HG03039 (cell line): Measurements from ENCODE around the gene GRPEL1.

Source experiments
- ATAC-seq: cut with Tn5 transposase; IDR thresholded peaks from one replicate; pipeline ENCODE4 v1.9.1; 2021; ENCODE audit warnings: mild to moderate bottlenecking, moderate library complexity; ENCODE audit not compliant: unreplicated experiment

The GRPEL1 gene

DNA sequence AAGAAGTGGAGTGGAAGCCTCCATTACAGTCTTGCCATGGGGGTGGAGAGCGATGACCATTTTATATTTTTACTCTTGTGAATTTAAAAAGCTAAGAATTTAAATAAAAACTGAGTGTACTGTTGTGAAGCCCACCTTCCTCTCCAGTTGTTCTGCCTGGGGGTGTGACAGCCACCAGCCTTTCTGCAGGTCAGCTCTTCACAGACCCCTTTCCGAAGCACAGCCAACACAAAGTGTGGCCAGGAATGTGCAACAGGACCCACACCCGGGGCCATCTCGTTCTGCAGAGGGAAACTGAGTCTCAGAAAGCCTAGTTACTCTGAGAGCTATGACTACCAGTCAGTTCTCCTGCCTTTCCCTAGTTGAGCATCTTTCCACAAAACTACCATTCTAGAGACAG lies 1.4 kb downstream of the GRPEL1 start:
- ATAC-seq: no peak

DNA sequence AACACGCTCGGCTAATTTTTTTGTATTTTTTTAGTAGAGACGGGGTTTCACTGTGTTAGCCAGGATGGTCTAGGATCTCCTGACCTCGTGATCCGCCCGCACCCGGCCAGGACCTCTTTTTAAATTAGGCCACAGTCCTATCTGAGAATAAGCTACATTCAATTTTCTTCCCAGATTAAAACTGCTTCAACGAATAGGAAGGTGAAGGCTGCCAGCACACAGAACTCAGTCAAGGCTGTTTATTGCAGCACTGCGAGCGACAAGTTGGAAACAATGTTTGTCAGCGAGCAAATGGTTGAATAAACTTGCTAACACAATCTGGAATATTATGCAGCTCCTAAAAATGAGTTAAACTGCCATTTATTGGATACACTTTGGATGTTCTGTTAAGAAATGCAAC lies 1.9 kb downstream of the GRPEL1 start:
- no peak for ATAC-seq

DNA sequence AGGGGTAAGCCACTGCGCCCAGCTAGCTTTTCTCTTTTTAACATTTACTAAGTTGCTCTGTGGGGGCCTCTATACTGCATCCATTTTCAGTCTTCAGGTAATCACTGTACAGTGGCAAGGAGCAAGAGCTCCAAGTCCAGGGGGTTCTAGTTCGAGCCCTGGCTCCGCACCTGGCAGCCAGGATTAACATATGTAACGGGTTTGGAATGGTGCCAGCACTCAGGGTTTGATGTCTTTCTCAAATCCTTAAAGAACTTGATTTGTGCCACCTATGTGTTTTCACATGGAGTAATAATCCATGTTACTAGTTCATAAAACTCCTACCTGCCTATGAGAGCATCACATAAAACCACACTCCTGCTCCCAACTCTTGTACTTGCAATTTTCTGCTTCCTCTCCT lies 4.5 kb downstream of the GRPEL1 start:
- no peak for ATAC-seq

DNA sequence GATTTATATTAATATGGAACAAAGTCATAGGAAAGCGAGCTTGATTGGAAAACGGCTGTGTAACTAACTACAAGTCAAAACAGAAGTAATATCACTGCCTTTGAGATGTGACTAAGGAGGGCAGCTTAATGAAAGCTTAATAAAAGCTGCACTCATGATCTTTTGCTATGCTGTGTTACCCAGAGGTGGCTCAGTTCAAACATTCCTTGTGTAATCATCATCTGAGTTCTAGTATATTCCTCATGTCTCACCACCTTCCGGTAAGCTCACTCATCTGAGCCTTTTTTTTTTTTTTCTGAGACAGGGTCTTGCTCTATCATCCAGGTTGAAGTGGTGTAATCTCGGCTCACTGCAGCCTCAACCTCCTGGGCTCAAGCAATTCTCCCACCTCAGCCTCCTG lies 5.0 kb downstream of the GRPEL1 start:
- no peak for ATAC-seq

DNA sequence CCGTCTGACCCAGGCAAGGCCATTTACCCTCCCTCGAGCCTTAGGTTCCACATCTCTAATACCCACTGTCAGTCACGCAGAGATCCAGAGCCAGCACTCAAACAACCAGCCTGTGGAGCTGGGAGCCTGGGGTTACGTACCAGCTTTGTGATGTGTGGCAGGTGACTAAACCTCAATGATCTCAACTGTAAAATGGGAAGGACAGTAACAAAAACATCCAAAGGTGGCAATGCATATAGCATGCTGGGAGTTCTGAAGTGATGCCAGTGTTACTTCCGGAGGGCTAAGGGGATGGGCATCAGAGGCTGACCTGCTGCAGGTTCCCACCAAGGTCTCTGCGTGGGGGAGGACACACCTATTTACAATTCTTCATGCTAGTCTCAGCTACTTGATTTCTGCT lies 6.0 kb downstream of the GRPEL1 start:
- no peak for ATAC-seq

DNA sequence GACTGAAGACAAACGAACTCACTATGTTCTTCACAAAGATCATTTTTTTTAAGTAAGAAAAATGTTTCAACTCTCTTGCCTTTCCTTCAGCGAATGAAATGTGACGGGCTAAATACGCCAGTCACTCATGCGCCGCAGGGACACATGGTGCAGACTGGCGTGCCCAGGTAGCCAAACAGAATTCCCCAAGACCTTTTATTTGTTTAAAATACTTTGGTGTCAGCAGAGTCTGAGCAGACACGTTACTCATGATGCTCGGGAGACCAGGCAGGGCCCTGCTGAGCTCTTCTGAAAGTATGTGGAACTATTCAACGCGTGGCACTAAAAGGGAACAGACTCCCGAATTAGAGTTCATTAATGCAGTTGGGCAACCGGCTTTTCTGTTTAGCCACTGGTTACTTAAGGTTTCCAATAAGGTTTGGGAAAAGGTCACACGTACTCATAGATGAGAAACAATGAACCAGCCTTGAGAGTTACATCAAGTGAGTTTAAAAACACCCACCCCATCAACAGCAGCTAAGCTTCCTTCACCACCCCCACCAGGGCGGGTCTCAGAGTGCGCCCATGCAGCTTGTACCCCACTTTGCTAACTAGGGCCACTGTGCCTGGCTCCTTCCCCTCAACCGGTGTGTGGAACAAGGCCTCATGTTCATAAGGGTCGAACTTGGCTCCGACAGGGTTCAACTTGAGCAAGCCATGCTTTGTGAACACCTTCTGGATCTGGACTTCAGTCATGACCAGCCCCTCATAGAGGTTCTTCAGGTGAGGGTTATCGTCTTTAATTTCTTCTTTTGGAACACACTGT lies 7.3 kb downstream of the GRPEL1 start:
- ATAC-seq: no peak

DNA sequence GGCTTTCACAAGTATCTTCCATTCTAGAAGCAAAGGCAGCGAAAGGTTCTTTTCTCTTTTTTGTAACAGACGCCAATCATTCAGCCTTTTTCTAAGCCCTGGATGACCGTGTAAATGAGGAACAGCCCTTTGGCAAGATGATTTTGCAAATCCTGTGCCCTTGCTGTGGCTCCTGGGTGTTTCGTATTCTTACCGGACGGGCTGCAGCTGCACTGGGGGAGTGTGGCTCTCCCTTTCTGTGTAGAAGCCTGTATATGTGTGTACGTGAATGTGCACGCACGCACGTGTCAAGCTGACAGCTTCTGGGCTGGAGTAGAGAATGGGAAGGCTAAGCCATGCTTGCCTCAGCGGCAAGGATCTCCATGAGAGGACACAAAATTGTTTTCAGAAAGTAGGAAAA lies 8.2 kb downstream of the GRPEL1 start:
- no peak for ATAC-seq

DNA sequence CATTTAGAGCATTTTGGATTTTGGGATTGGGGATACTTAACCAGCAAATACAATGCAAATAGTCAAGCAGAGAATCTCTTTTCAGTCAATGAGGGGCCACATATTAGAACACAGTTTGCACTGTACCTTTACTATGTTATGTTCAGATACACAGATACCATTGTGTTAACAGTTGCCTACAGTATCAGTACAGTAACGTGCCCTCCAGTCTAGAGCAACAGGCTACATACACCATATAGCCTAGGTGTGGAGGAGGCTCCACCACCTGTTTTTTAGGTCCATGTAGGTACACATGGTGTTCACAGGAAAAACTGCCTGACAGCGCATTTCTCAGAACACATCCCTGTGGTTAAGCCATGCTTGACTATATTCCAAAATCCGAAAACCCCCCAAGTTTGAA lies 9.1 kb downstream of the GRPEL1 start:
- ATAC-seq: no peak

DNA sequence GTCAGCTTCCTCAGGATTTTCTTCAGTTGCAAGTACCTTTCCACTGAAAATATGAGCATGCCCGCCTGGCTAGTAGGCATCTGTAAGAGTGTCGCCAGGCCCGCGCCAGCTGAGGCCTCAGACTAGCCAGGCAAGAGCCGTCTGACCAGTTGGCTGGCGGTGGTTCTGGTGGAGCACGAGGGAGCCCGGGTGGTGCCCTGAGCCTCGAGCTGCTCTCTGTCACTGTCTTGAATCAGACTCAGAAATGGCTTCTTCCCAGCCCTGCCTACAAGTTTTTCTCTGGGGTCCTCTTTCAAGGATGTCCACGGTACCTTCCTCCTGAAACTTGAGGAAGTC lies 11.9 kb downstream of the GRPEL1 start:
- no peak for ATAC-seq

DNA sequence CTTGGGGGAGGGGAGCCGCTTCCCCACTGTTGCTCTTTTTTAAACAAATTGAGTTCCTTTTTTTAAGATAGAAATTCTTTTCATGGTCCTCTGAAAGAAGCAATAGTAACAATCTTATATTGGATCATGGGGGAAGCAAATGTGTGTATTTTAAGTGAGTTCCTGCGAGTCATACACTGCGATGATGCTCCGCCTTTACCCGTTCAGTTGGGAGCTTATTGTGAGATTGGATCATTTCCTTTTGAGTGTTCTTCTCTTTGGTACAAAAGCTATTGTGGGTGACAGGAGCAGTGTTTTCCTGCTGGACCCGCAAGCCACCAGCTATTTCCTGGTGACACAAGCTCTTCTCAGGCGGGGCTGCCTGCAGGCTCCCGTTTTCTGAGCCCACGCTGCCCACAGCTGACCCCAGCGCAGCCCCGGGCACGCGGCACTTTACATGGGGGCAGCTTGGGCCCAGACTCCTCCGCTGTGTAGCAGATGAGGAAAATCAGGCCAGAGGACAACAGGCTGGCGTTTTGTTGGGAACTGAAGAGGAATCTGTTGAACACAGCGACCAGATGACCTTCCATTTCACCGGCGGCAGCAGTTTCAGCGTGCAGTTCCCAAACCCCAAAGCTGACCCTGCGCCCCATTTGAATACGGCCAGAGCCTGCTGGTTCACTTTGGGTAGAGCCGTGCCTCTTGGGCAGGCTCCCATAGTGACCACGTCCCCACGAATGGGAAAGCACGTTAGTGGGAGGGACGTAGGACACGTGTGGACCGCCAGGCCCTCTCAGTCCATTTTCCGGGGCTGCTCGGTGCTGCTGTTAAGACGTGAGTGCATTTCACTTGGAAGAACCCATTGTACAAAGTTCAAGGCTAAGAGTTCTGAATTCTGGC lies 12.5 kb downstream of the GRPEL1 start:
- ATAC-seq: no peak

DNA sequence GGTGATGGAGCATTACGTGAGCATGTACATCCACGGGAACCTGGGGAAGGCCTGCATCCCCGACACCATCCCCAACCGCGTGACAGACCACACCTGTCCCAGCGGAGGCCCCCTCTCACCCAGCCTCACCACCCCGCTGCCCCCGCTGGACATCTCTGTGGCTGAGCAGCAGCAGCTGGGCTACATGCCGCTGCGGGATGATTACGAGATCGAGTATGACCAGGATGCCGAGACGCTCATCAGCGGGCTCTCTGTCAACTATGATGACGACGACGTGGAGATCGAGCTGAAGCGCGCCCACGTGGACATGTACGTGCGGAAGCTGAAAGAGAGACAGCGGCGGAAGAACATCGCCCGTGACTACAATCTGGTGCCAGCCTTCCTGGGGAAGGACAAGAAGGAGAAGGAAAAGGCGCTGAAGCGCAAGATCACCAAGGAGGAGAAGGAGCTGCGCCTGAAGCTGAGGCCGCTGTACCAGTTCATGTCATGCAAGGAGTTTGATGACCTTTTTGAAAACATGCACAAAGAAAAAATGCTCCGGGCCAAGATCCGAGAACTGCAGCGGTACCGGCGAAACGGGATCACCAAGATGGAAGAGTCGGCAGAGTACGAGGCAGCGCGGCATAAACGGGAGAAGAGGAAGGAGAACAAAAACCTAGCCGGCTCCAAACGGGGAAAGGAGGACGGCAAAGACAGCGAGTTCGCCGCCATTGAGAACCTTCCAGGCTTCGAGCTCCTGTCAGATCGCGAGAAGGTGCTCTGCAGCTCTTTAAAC lies 13.6 kb downstream of the GRPEL1 start:
- no peak for ATAC-seq

DNA sequence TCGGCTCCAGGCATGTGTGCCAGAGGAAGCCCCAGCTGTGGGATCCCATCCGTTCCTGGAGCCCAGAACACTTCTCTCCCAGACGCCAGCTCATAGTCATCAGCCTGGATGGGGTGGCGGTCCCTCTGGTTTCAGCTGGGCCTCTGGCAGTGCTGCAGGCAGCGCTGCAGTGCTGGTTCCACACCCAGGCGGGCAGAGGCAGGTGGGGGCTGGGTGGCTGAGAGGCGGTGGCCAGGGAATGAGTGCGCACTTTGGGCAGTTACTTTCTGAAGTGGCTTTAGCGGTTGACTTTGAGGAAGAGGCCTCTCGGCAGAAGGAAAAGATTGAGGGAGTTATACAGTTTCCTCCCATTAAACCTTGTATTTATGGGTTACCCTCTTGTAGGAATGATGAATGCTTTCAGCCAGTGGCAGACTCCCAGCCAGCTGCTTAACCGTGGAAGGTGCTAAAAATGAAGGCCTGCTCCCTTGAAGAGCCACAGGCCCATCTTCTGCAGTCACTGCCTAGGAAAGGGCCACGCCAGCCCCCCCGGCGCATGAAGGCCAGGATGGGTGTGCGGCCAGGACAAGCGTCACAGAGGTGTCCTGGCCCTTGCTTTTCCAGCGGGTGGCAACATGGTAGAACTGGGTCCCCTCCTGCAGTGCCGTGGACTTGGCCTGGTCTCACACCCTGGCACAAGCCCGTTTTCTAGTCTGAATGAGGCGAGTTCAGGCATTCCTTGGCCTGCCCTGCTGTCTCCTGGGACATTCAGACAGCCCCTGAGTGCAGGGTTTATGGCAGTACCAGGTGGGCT lies 14.7 kb downstream of the GRPEL1 start:
- no peak for ATAC-seq

DNA sequence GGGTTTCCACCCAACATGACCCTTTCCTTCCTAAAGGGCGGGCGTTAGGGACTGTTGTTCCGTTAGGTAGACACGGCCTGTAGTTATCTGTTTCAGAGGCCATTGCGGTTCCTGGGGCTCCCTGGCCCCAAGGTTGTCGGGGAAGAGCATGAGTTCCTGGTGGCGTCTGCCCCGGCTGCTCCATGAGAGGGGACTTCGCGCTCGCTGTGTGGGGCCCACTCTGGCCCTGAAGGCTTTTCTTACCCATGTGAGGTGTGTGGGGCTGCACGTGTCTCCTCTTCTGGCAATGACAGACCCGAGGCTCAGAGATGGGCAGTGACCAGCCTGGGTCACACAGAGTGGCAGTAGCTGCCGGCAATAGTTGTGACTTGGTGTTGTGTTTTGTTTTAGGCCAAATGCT lies 15.6 kb downstream of the GRPEL1 start:
- ATAC-seq: no peak

DNA sequence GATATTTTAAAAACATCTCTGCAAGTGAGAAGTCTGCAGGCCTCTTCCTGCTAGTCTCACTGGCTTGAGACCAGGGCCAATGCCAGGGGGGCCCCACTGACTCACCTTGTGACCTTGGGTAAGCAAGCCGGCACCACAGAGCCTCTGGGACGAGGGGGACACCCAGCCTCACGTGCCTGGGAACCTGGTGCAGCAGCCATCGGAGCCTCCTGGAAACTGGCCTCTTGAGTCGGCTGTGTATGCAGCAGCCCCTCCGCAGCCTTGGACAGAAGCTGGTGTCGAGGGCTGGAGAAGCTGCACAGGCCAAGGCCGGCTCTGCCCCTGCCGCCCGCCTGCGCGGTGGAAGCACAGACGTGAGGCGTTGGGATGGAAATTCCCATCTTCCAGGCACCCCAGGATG lies 16.0 kb downstream of the GRPEL1 start:
- ATAC-seq: no peak

DNA sequence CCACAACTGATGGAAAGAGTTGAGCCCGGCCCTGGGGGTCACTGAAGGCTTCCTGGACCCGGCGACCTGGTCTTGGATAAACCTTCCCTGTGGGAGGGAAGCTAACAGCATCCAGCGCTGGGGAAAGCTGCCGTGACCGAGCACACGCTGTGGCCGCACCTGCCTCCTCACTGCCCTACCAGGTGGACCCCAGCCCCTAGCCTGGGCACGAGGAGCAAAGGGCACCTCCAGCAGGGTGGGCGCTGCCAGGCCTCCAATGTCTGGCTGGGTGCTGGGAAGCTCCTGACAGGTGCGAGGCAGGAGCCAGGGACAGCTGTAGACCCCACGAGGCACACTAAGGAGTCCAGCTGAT lies 16.7 kb downstream of the GRPEL1 start:
- no peak for ATAC-seq

DNA sequence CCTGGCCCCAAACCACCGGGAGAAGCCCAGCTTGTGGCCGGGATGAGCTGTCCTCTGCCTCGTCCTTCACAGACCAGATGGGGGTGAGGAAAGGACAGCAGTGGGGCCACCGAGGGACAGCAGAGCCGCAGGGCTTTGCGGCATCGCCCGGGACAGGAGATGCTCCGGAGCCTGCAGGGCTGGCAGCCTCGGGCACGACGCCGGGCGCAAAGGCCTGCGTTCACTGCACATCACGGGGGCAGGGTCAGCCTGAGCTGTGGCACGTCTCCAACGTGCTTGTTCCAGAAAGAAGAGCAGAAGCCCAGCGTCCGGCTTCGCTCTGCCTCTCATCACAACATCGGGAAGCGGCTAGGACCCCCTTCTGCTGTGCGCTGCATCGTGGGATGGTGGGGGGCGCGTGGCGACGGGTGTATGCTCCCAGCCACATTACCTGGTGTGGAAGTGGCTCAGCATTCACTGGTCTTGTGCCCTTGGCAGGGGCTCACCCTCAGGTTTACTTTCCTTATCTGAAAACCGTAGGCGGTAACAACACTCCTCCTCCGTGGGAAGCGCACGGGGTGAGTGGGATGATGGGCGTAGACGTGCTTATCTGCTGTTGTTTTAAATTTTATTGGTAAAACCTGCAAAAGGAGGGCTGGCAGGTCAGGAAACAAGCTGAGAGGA lies 17.3 kb downstream of the GRPEL1 start:
- no peak for ATAC-seq

DNA sequence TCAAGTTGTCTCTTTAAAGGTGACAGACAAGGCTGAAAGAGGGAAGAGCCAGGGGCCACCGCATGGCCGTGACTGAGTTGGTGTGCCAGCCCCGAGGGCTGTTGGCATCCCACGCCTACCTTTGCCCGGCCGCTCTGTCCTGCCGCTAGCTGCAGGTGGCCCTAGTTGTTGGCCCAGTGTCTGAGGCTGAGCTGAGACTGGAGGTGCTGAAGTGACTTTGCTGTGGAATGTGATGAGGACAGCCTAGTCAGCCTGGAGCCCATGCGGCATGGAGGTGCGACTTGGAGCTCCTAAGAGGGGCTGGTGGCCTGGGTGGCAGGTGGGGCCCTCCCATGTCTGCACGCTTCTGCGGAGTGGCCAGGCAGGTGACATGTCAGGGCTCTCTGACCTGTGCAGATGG lies 18.1 kb downstream of the GRPEL1 start:
- ATAC-seq: no peak

DNA sequence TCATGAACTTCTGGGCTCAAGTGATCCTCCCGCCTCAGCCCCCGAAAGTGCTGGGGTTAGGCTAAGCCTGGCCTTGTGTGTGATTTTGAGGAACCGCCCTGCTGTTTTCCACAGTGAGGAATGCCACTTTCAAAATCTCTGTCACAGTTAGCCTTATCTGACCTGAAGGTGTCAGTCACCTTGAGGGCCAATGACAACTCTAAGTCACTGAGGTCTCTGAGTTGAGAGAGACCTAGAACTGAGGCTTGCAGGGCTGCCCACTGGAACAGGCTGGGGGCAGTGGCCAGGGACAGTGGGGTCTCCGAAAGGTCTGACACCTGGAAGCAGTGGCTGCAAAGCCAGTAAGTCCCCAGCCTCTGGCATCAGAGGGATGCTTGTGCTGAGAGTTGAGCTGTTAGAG lies 18.6 kb downstream of the GRPEL1 start:
- ATAC-seq: no peak

DNA sequence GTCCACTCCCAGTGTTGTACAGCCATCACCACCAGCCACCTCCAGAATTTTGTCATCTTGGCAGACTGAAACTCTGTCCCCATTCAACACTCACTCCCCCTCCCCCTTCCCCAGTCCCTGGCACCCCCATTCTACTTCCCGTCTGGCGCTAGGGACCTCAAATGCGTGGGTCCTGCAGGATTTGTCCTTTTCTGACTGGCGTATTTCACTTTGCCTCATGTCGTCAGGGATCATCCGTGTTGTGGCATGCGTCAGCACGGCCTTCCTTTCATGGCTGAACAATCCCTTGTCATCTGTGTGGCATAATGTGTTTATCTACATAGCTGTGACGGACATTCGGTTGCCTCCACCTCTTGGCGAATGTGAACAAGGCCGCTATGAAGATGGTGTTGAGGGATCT lies 19.2 kb downstream of the GRPEL1 start:
- no peak for ATAC-seq

DNA sequence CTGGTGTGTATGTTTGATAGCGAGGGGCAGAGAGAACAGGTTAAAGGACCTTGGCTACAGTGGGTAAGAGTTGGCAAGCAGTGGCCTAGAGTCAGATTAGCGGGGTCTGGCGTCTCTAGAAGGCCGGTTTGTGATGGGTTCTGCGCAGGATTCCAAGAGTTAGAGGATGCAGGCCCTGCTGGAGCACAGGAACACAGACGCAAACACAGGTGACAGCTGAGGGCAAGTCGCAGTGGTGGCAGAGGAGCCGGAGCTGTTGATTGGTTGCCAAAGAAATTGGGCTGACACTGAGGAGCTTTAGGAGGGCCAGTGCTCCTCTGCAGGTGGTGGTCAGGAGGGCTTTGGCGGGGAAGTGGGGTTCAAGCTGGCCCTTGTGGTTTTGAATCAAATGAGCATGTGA lies 20.9 kb downstream of the GRPEL1 start:
- no peak for ATAC-seq
